HepG2 (cell line): ENCODE data around the gene CCDC122.

Experiments
- ELF4 ChIP-seq: sonication (generic); formaldehyde crosslinking; IDR thresholded peaks from 2 replicates; pipeline ENCODE4 v1.5.0; 2020; ENCODE audit warnings: missing genetic modification reagents, mild to moderate bottlenecking, moderate library complexity, borderline replicate concordance
- PHB2 ChIP-seq: fragments of 450-650 bp; IDR thresholded peaks from 2 replicates; pipeline ENCODE4 v1.6.1; 2018; ENCODE audit not compliant: partially characterized antibody
- TOE1 ChIP-seq: sonication (generic); formaldehyde crosslinking; IDR thresholded peaks from 2 replicates; pipeline ENCODE4 v1.4.0; 2020; ENCODE audit warnings: mild to moderate bottlenecking, missing genetic modification reagents
- ZKSCAN1 ChIP-seq: fragments of 150-350 bp; IDR thresholded peaks from 2 replicates; pipeline ENCODE4 v1.6.1; 2014; ENCODE audit warnings: low read length
- ZNF329 ChIP-seq: sonication (generic); formaldehyde crosslinking; IDR thresholded peaks from 2 replicates; pipeline ENCODE4 v1.9.0; 2021; ENCODE audit warnings: low read depth, mild to moderate bottlenecking, missing genetic modification reagents
- ZNF333 ChIP-seq: sonication (generic); formaldehyde crosslinking; IDR thresholded peaks from 2 replicates; pipeline ENCODE4 v1.4.0; 2020; ENCODE audit warnings: mild to moderate bottlenecking, missing genetic modification reagents, borderline replicate concordance
- TF ChIP-seq, protein P1 (sequence below), 2 experiments: fragments of 450-650 bp in 1 of 2; sonication (generic) in 1 of 2; formaldehyde crosslinking in 1 of 2; IDR thresholded peaks; 2 replicates each; pipeline versions ENCODE4 v1.6.1 to v1.8.0; 2016 to 2022; ENCODE audit warnings: antibody characterized with exemption in 1 of 2, mild to moderate bottlenecking in 1 of 2, missing genetic modification reagents in 1 of 2
- TF ChIP-seq, protein P2 (sequence below): IDR thresholded peaks from 2 replicates; pipeline ENCODE4 v1.6.1; 2012; ENCODE audit warnings: inconsistent platforms
- TF ChIP-seq, protein P3 (sequence below): sonication (generic); formaldehyde crosslinking; IDR thresholded peaks from 2 replicates; pipeline ENCODE4 v1.5.0; 2020; ENCODE audit warnings: mild to moderate bottlenecking, missing genetic modification reagents, moderate library complexity
- TF ChIP-seq, protein P4 (sequence below): sonication (generic); formaldehyde crosslinking; IDR thresholded peaks from 2 replicates; pipeline ENCODE4 v1.8.0; 2022; ENCODE audit warnings: missing genetic modification reagents, mild to moderate bottlenecking, borderline replicate concordance
- TF ChIP-seq, protein P5 (sequence below): sonication (generic); formaldehyde crosslinking; IDR thresholded peaks from 2 replicates; pipeline ENCODE4 v1.5.0; 2020; ENCODE audit warnings: mild to moderate bottlenecking, missing genetic modification reagents

DNA sequence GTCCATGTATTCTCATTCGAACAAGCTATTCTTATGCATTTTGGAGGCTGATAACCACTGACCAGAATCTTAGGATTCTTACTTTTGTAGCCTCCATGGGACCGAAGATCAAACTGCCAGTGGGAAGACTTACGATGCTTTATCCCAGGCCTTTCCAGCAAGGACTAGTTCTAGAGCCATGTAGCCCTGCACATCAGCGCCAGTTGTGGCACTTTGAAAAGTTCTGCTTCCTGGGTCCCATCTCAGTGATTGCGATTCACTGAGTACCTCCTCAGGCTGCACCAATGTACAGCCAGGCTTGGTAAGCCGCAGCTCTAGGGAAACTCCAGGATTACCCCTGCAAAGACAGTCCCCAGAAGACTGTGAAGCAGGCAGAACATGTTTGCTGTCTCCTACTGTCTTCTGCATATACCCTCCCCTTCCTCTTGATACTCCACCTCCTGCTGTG lies 73.8 kb downstream of the CCDC122 start:
- TF ChIP-seq TOE1 (no peak), ZNF329 (no peak), ZNF333 (CRISPR knock-in tag) (no peak), ZKSCAN1 (no peak), ELF4 (no peak), PHB2 (no peak)
- TF ChIP-seq, protein P1, sequence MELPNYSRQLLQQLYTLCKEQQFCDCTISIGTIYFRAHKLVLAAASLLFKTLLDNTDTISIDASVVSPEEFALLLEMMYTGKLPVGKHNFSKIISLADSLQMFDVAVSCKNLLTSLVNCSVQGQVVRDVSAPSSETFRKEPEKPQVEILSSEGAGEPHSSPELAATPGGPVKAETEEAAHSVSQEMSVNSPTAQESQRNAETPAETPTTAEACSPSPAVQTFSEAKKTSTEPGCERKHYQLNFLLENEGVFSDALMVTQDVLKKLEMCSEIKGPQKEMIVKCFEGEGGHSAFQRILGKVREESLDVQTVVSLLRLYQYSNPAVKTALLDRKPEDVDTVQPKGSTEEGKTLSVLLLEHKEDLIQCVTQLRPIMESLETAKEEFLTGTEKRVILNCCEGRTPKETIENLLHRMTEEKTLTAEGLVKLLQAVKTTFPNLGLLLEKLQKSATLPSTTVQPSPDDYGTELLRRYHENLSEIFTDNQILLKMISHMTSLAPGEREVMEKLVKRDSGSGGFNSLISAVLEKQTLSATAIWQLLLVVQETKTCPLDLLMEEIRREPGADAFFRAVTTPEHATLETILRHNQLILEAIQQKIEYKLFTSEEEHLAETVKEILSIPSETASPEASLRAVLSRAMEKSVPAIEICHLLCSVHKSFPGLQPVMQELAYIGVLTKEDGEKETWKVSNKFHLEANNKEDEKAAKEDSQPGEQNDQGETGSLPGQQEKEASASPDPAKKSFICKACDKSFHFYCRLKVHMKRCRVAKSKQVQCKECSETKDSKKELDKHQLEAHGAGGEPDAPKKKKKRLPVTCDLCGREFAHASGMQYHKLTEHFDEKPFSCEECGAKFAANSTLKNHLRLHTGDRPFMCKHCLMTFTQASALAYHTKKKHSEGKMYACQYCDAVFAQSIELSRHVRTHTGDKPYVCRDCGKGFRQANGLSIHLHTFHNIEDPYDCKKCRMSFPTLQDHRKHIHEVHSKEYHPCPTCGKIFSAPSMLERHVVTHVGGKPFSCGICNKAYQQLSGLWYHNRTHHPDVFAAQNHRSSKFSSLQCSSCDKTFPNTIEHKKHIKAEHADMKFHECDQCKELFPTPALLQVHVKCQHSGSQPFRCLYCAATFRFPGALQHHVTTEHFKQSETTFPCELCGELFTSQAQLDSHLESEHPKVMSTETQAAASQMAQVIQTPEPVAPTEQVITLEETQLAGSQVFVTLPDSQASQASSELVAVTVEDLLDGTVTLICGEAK (IDR thresholded peaks at IDR 0.05) = no peak
- TF ChIP-seq, protein P1 (CRISPR knock-in tag; IDR thresholded peaks at IDR 0.05) = no peak
- TF ChIP-seq, protein P2, sequence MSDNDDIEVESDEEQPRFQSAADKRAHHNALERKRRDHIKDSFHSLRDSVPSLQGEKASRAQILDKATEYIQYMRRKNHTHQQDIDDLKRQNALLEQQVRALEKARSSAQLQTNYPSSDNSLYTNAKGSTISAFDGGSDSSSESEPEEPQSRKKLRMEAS = no peak
- TF ChIP-seq, protein P3, sequence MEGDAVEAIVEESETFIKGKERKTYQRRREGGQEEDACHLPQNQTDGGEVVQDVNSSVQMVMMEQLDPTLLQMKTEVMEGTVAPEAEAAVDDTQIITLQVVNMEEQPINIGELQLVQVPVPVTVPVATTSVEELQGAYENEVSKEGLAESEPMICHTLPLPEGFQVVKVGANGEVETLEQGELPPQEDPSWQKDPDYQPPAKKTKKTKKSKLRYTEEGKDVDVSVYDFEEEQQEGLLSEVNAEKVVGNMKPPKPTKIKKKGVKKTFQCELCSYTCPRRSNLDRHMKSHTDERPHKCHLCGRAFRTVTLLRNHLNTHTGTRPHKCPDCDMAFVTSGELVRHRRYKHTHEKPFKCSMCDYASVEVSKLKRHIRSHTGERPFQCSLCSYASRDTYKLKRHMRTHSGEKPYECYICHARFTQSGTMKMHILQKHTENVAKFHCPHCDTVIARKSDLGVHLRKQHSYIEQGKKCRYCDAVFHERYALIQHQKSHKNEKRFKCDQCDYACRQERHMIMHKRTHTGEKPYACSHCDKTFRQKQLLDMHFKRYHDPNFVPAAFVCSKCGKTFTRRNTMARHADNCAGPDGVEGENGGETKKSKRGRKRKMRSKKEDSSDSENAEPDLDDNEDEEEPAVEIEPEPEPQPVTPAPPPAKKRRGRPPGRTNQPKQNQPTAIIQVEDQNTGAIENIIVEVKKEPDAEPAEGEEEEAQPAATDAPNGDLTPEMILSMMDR (CRISPR knock-in tag) = no peak
- TF ChIP-seq, protein P4, sequence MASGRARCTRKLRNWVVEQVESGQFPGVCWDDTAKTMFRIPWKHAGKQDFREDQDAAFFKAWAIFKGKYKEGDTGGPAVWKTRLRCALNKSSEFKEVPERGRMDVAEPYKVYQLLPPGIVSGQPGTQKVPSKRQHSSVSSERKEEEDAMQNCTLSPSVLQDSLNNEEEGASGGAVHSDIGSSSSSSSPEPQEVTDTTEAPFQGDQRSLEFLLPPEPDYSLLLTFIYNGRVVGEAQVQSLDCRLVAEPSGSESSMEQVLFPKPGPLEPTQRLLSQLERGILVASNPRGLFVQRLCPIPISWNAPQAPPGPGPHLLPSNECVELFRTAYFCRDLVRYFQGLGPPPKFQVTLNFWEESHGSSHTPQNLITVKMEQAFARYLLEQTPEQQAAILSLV (CRISPR knock-in tag) = no peak
- TF ChIP-seq, protein P5, sequence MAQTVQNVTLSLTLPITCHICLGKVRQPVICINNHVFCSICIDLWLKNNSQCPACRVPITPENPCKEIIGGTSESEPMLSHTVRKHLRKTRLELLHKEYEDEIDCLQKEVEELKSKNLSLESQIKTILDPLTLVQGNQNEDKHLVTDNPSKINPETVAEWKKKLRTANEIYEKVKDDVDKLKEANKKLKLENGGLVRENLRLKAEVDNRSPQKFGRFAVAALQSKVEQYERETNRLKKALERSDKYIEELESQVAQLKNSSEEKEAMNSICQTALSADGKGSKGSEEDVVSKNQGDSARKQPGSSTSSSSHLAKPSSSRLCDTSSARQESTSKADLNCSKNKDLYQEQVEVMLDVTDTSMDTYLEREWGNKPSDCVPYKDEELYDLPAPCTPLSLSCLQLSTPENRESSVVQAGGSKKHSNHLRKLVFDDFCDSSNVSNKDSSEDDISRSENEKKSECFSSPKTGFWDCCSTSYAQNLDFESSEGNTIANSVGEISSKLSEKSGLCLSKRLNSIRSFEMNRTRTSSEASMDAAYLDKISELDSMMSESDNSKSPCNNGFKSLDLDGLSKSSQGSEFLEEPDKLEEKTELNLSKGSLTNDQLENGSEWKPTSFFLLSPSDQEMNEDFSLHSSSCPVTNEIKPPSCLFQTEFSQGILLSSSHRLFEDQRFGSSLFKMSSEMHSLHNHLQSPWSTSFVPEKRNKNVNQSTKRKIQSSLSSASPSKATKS = no peak
